Measurements from ENCODE around the gene RNF32. TPM values are rescaled to one million over a fixed set of nuclear protein-coding genes. Genes with fewer than 3 reads are reported as not detected.

The RNF32 gene
- total and polyA plus RNA-seq, 2 of the 13 experiments (the other 11 are each of a cell fraction or from before 2014, with no cell fraction given) = not detected

- BruUV-seq (replicated peaks) = no TSS peak
- ATAC-seq (no peak), FAIRE-seq (no peak), DNase-seq (ENCODE audit: low spot score) (no peak)
- Histone ChIP-seq H3K4me3 (replicated peaks in 1 of 3; ENCODE audit: insufficient read depth in 1 of 3, low read depth in 2 of 3, low read length in 3 of 3) (no peak overlapping the region), H3K36me3 (replicated peaks in 1 of 2; ENCODE audit: control insufficient read depth in 1 of 2, insufficient read depth in 2 of 2, low read length in 2 of 2) (no peaks in the 10 kb centered on the region), H3K27me3 (ENCODE audit: control insufficient read depth in 1 of 2, insufficient read depth in 2 of 2, low read length in 2 of 2) (no peaks in the 10 kb centered on the region), H3K4me1 (ENCODE audit: insufficient read depth, low read length) (peaks cover 86% of the 10 kb centered on the region), H3K4me2 (ENCODE audit: low read depth, low read length) (no peak overlapping the region), H3K27ac (ENCODE audit: extremely low read length, insufficient read depth, low read length) (peak overlapping the region; percentile 100), H3K9ac (ENCODE audit: insufficient read depth, low read depth, low read length) (0 out of 2 replicates have a peak overlapping the region, but pooled peaks have one; percentile 70), H2AFZ (ENCODE audit: low read length) (no peak overlapping the region), H4K20me1 (ENCODE audit: insufficient read depth, low read length) (no peaks in the 10 kb centered on the region), H3K79me2 (ENCODE audit: insufficient read depth, low read length) (no peaks in the 10 kb centered on the region), H3K9me3 (ENCODE audit: low read length) (no peaks in the 10 kb centered on the region)
- ChIA-PET POLR2A (interaction anchor here (1.3 to 4.7 kb wide), 3 partner anchors 9 to 651 kb away, joined by 3 to 28 read pairs (median 14); no protein-coding TSS in a partner anchor), CTCF (ENCODE audit: low intra/inter-chr PET ratio, low total read pairs) (no interaction called here)
- TF ChIP-seq ZNF687 (CRISPR knock-in tag; IDR thresholded peaks at IDR 0.05) (peak; percentile 66), ZFP91 (CRISPR knock-in tag; IDR thresholded peaks at IDR 0.05; ENCODE audit: borderline replicate concordance) (0 out of 2 replicates have a peak, but pooled peaks have one; percentile 35), ZBTB38 (CRISPR knock-in tag; IDR thresholded peaks at IDR 0.05) (peak; percentile 67), ZBTB4 (CRISPR knock-in tag; IDR thresholded peaks at IDR 0.05; ENCODE audit: borderline replicate concordance) (peak; percentile 72; the same call in 1 of the 2 replicates), NCOR1 (IDR thresholded peaks at IDR 0.05; ENCODE audit: borderline replicate concordance, low read length) (no peak), ZBTB33 (CRISPR knock-in tag; IDR thresholded peaks at IDR 0.05) (peak; percentile 82), TGIF2 (CRISPR knock-in tag; IDR thresholded peaks at IDR 0.05) (no peak)
- in situ Hi-C loops (cut with HindIII; ENCODE audit: extremely low pct_ligation_motif_present, low pct_unique_long_range_greater_than_20kb) (no loop called here), intact Hi-C loops (cut with micrococcal nuclease; ENCODE audit: unreplicated experiment) (no loop called here)
- WGBS (ENCODE audit: low lambda C conversion rate) = 99% methylated on average over 10 of the region's 10 CpGs
Measured at GRCh38 chr7:156612930-156613329, 27.6 kb upstream of the RNF32 start.

Measured in HepG2 (cell line).